Stomach (tissue), 4 donors: ENCODE measurements around the gene DNAI4.

ENCODE experiments used
- CTCF ChIP-seq, 7 experiments: fragments of 450-650 bp in 4 of 7; fragments of 200-600 bp in 3 of 7; sonication (generic) in 3 of 7; IDR thresholded peaks; one replicate each; pipeline ENCODE4 v1.5.1; 2016 to 2019; ENCODE audit warnings: antibody characterized with exemption in 7 of 7, control low read depth in 2 of 7, mild to moderate bottlenecking in 1 of 7
- EP300 ChIP-seq: sonication (generic); formaldehyde crosslinking; IDR thresholded peaks from one replicate; pipeline ENCODE4 v1.6.1; 2017; ENCODE audit warnings: antibody characterized with exemption
- POLR2A ChIP-seq, 4 donors: fragments of 450-650 bp; IDR thresholded peaks; one replicate each; pipeline ENCODE4 v1.6.1; 2016; ENCODE audit warnings: antibody characterized with exemption in 4 of 4, control low read depth in 2 of 4, mild to moderate bottlenecking in 1 of 4, moderate library complexity in 1 of 4

- no peak for TF ChIP-seq POLR2A (IDR thresholded peaks at IDR 0.05)
- TF ChIP-seq CTCF (IDR thresholded peaks at IDR 0.05): no peak
- no peak for TF ChIP-seq EP300
Measured at GRCh38 chr1:66770694-66771093, 154.0 kb downstream of the DNAI4 start.
